SJSA1 (cell line): Measurements from ENCODE around the gene SF3A1. TPM values are rescaled to one million over a fixed set of nuclear protein-coding genes. Genes with fewer than 3 reads are reported as not detected.
A peak's percentile ranks its signal among the peaks of the same experiment; 100 is the strongest.
"Not testable (repeated sequence)": the region's sequence is repeated elsewhere in the genome, so short reads cannot be mapped to it uniquely, and the experiment has no call there.

Experiments used
- DNase-seq, 2 experiments: peaks; one replicate each; pipeline ENCODE4 v3.0.0-alpha.2; 2015 to 2020; ENCODE audit warnings: low spot score in 2 of 2, low read depth in 1 of 2
- H3K27ac ChIP-seq: fragments of 250-450 bp; sonication (Bioruptor Pico); 2 replicates; pipeline ENCODE4 v1.5.1; 2020; ENCODE audit warnings: mild to moderate bottlenecking, moderate library complexity
- H3K27me3 ChIP-seq: fragments of 250-450 bp; sonication (Bioruptor Pico); replicated peaks from 2 replicates; pipeline ENCODE4 v1.5.1; 2020; ENCODE audit warnings: mild to moderate bottlenecking, moderate library complexity
- H3K36me3 ChIP-seq: fragments of 250-450 bp; sonication (Bioruptor Pico); 2 replicates; pipeline ENCODE4 v1.5.1; 2020; ENCODE audit warnings: mild to moderate bottlenecking
- H3K4me1 ChIP-seq: fragments of 250-450 bp; sonication (Bioruptor Pico); replicated peaks from 2 replicates; pipeline ENCODE4 v1.6.1; 2021; ENCODE audit warnings: mild to moderate bottlenecking
- H3K4me3 ChIP-seq: fragments of 250-450 bp; sonication (Bioruptor Pico); 2 replicates; pipeline ENCODE4 v1.5.1; 2020; ENCODE audit warnings: mild to moderate bottlenecking
- H3K9me3 ChIP-seq: fragments of 250-450 bp; sonication (Bioruptor Pico); replicated peaks from 2 replicates; pipeline ENCODE4 v1.5.1; 2020; ENCODE audit warnings: mild to moderate bottlenecking
- total RNA-seq: library from RNA; depleted of rRNA; stranded (reverse); fragments of >200 nt; shearing (Covaris generic); gene quantifications from 2 replicates; pipeline ENCODE4 v1.2.3, GENCODE V29; 2014; rRNA removed

SF3A1 gene
- total RNA-seq: 12.1 and 37.2 TPM in 2 replicates

DNA sequence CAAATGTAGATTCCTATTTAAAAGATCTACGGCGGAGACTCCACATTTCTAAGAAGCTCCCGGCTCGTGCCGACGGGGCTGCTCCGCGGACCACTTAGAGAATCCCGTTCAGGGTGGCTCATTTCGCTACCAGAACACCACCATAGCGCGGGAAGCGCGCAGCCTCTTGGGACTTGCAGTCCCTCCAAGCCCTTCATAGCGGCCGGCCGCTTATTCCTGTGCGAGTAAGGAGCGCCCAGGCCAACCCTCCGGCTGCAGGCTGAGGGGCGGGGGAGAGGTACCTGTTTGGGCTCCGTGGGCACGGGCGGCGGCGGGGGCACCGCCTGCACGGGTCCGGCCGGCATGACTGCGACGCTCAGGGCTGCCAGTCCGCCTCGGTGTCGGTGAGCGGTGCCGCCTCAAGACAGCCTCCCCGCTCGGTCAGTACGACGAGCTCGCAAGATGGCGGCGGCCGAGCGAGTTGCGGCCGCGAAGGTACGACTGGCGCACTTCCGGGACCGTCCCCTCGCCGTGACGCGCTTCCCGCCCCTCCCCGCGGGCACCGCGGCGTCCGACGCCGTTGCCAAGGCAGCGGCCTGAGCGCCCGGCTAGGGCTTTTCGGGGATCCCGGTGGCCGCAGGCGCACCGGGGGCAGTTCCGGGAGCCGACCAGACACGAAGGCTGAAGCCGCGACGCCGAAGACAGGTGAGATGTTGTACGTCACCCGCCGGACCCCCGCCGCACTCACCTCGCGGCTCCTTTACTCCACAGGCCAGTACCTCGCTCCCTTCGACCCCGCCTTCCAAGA is at the start of gene SF3A1, which contains the start of gene CCDC157:
SF3A1 (minus strand) TSS at position 446 of the 787 bp plus-strand sequence; CDS start at position 344, 102 bp downstream.
CCDC157 (plus strand) TSS at position 559 of the 787 bp plus-strand sequence. CDS start 8,994 bp downstream, outside the sequence.
- DNase-seq: peak; percentile 94 to 96
- no peaks in the 10 kb centered on the region for H3K9me3 ChIP-seq
- no peaks in the 10 kb centered on the region for H3K27me3 ChIP-seq
- H3K4me1 ChIP-seq: peaks cover 10% of the 10 kb centered on the region
- H3K27ac ChIP-seq: peak within 1 kb of the TSS; percentile 91
- peak within 1 kb of the TSS; percentile 98 for H3K4me3 ChIP-seq
- peaks cover 38% of the 10 kb centered on the region for H3K36me3 ChIP-seq

DNA sequence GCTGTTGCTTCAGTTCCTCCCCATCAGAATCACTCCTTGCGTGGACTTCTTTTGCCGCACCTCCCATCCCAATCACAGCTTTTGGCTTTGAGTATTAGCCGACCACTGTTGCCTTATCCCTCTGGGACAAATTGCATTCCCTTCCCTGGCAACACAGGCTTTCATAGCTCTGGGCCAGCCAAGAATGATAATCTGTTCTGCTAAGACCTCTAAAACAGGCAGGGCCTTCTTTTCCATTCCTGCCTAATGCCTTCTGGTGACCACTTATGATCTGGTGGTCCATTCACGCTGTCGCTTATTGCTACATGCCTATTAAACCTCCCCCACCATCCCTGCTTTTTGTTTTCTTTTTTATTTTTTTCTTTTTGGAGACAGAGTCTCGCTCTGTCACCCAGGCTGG is 49.7 kb upstream of the SF3A1 start:
- Histone ChIP-seq H3K4me3 (no peak overlapping the region), H3K27ac (no peak overlapping the region), H3K9me3 (no peaks in the 10 kb centered on the region), H3K4me1 (peaks cover 6% of the 10 kb centered on the region; the same call in 1 of the 2 replicates), H3K36me3 (peaks cover 46% of the 10 kb centered on the region), H3K27me3 (no peaks in the 10 kb centered on the region)
- no peak for DNase-seq

- Histone ChIP-seq H3K36me3 (peaks cover 40% of the 10 kb centered on the region), H3K27me3 (no peaks in the 10 kb centered on the region), H3K9me3 (no peaks in the 10 kb centered on the region), H3K27ac (no peak overlapping the region), H3K4me3 (no peak overlapping the region), H3K4me1 (peaks cover 6% of the 10 kb centered on the region; the same call in 1 of the 2 replicates)
- no peak for DNase-seq
These were observed 49.0 kb upstream of the SF3A1 start for GRCh38 chr22:30405731-30406130.

- peaks cover 6% of the 10 kb centered on the region; the same call in 1 of the 2 replicates for H3K4me1 ChIP-seq
- no peak overlapping the region for H3K27ac ChIP-seq
- no peaks in the 10 kb centered on the region for H3K27me3 ChIP-seq
- H3K9me3 ChIP-seq: no peaks in the 10 kb centered on the region
- DNase-seq: no peak
- H3K4me3 ChIP-seq: no peak overlapping the region
- H3K36me3 ChIP-seq: peaks cover 25% of the 10 kb centered on the region
These were observed 47.6 kb upstream of the SF3A1 start for GRCh38 chr22:30404307-30404706.

DNA sequence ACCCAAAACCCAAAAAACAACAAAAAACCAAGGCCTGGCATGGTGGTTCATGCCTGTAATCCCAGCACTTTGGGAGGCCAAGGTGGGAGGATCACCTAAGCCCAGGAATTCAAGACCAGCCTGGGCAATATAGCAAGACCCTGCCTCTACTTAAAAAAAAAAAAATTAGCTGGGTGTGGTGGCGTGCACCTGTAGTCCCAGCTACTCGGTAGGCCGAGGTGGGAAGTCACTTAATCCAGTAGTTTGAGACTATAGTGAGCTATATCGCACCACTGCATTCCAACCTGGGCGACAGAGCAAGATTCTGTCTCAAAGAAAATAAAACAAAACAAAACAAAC is 46.0 kb upstream of the SF3A1 start:
- not testable (repeated sequence) for H3K27me3 ChIP-seq, H3K27ac ChIP-seq, H3K4me3 ChIP-seq, DNase-seq, H3K9me3 ChIP-seq
- H3K36me3 ChIP-seq: peaks cover 15% of the 10 kb centered on the region
- H3K4me1 ChIP-seq: peaks cover 12% of the 10 kb centered on the region

GRCh38 chr22:30402028-30402765 is 45.5 kb upstream of the SF3A1 start:
- Histone ChIP-seq H3K4me3 (no peak overlapping the region), H3K9me3 (no peaks in the 10 kb centered on the region), H3K27ac (no peak overlapping the region), H3K4me1 (peaks cover 15% of the 10 kb centered on the region), H3K36me3 (peaks cover 12% of the 10 kb centered on the region), H3K27me3 (no peaks in the 10 kb centered on the region)
- no peak for DNase-seq

DNA sequence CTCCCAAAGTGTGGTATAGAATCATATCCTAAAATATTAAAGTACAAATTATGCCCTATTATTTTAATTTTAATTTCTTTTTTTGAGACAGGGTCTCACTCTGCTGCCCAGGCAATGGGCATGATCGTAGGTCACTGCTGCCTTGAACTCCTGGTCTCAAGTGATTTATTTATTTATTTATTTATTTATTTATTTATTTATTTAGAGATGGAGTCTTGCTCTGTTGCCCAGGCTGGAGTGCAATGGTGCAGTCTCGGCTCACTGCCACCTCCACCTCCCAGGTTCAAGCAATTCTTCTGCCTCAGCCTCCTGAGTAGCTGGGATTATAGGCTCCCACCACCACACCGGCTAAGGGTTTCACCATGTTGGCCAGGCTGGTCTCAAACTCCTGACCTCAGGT is 44.3 kb upstream of the SF3A1 start:
- not testable (repeated sequence) for H3K27me3 ChIP-seq, DNase-seq, H3K4me3 ChIP-seq, H3K36me3 ChIP-seq, H3K9me3 ChIP-seq, H3K27ac ChIP-seq
- H3K4me1 ChIP-seq: peaks cover 15% of the 10 kb centered on the region

GRCh38 chr22:30400159-30400558 is 43.5 kb upstream of the SF3A1 start:
- no peak overlapping the region for H3K27ac ChIP-seq
- no peak for DNase-seq
- H3K36me3 ChIP-seq: peaks cover 6% of the 10 kb centered on the region
- H3K4me1 ChIP-seq: peaks cover 15% of the 10 kb centered on the region
- H3K9me3 ChIP-seq: no peaks in the 10 kb centered on the region
- H3K27me3 ChIP-seq: no peaks in the 10 kb centered on the region
- no peak overlapping the region for H3K4me3 ChIP-seq

DNA sequence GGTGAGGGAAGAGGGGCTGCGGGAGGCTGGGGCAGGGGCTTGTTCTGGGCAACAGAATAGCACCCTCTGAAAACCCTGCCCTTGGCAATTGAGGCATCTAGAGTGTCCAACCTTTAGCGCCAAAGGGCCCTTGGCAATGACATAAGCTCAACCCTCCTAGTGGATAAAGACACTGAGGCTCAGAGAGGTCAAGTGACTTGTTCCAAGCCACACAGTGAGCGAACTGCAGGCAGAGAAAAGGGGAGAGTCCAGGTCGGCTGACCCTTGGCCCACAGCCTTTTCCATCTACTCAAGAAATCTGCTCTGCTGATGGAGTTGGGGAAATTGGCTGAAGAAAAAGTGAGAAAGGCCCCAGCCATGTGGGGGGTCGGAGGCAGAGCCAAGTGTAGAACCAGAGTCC is 43.0 kb upstream of the SF3A1 start:
- H3K27ac ChIP-seq: no peak overlapping the region
- no peaks in the 10 kb centered on the region for H3K9me3 ChIP-seq
- peaks cover 15% of the 10 kb centered on the region for H3K4me1 ChIP-seq
- peaks cover 6% of the 10 kb centered on the region for H3K36me3 ChIP-seq
- no peak for DNase-seq
- H3K27me3 ChIP-seq: no peaks in the 10 kb centered on the region
- H3K4me3 ChIP-seq: no peak overlapping the region

DNA sequence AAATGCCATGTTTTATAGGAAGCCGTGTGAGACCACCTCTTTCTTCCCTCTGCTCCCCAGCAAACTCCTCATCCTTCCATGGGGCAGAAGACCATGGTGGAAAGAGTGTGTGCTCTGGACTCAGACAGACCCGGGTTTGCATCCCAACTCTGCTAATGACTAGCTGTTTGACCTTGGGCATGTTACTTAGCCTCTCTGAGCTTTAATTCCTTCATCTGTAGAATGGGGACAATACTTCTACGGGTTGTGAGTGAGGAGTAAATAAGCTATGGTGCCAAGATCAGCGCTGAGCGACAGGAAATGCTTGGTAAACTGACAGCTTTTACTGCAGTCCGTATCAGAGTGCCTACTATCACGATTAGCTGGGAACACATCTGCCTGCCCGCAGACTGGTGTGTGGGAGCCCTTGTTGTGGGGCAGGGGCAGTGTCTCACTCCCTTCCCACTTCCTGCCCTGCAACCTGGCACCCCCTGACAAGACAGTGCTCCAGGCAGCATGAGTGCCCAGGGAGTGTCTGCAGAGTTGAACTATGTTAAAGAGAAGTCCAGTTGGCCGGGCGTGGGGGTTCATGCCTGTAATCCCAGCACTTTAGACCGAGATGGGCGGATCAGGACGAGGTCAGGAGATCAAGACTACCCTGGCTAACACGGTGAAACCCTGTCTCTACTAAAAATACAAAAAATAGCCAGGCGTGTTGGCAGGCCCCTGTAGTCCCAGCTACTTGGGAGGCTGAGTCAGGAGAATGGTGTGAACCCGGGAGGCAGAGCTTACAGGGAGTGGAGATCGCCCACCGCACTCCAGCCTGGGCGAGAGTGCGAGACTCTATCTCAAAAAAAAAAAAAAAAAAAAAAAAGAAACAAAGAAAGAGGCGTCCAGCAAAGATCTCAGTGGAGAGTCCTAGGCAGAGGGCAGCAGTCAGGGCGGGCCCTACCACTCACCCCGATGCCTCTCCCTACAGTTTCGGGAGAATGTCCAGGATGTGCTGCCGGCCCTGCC is 42.3 kb upstream of the SF3A1 start:
- H3K27me3 ChIP-seq: no peaks in the 10 kb centered on the region
- H3K27ac ChIP-seq: no peak overlapping the region
- no peak overlapping the region for H3K4me3 ChIP-seq
- H3K36me3 ChIP-seq: peaks cover 6% of the 10 kb centered on the region
- no peak for DNase-seq
- H3K9me3 ChIP-seq: no peaks in the 10 kb centered on the region
- H3K4me1 ChIP-seq: peaks cover 15% of the 10 kb centered on the region

GRCh38 chr22:30397656-30398635 is 41.3 kb upstream of the SF3A1 start:
- Histone ChIP-seq H3K27me3 (no peaks in the 10 kb centered on the region), H3K4me1 (peaks cover 15% of the 10 kb centered on the region), H3K36me3 (peaks cover under 1% of the 10 kb centered on the region), H3K27ac (no peak overlapping the region), H3K4me3 (peak overlapping the region; percentile 55), H3K9me3 (no peaks in the 10 kb centered on the region)
- DNase-seq: no peak

DNA sequence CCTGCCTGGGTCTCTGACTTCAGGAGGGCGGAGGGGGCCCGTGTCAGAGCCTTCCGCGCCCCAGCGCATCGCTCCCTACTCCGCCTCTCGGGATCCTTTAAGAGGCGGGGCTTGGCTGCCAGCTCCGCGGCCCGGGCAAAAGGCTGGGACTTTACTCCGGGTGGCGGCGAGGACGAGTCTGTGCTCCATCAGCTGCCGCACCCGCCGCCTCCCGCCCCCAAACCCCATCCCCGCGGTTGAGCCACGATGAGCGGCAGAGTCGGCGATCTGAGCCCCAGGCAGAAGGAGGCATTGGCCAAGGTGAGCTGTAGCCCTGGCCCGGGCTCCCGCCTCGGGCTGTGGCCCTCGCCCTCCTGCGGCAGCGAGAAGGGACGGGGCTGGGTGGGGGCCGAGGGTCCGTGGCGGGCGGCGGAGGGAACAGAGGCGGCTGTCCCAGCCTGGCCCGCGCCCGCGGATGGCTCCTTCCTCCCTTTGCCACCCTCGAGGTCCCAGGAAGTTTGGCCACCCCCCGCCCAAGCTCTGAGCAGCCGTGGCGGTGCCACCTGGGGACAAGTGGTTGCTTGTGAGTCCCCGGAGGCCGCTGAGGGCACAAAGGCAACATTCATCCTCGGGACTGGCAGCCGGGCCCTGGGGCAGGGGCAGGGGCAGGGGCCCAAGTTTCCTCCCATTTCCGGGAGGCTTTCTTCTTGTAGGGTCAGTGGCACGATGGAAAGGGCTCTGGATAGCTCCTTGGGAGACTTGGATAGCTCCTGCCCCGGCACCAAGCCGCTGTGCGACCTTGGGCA is 40.4 kb upstream of the SF3A1 start, which contains the start of gene SEC14L2:
SEC14L2 (plus strand) TSS at position 148 of the 785 bp plus-strand sequence; CDS start at position 247, 99 bp downstream.
- Histone ChIP-seq H3K36me3 (no peaks in the 10 kb centered on the region), H3K27me3 (no peaks in the 10 kb centered on the region), H3K9me3 (no peaks in the 10 kb centered on the region), H3K4me1 (peaks cover 15% of the 10 kb centered on the region), H3K27ac (no peak within 1 kb of the TSS), H3K4me3 (peak within 1 kb of the TSS; percentile 55)
- peak; percentile 52 to 66 for DNase-seq
